SH-SY5Y (cell line): Measurements from ENCODE around the gene PPP2R2C.

Experiments
- GATA2 ChIP-seq: IDR thresholded peaks from 2 replicates; pipeline ENCODE4 v1.6.1; 2011; ENCODE audit warnings: mild to moderate bottlenecking, low read depth, low read length
- GATA3 ChIP-seq: IDR thresholded peaks from 2 replicates; pipeline ENCODE4 v1.6.1; 2011; ENCODE audit warnings: low read depth, mild to moderate bottlenecking, low read length, moderate library complexity

GRCh38 chr4:6347511-6348045 is 124.8 kb downstream of the PPP2R2C start:
- TF ChIP-seq GATA2 (no peak), GATA3 (no peak)
